Breast epithelium (tissue), 4 donors: Measurements from ENCODE around the gene ARFIP1. TPM values are rescaled to one million over a fixed set of nuclear protein-coding genes. Genes with fewer than 3 reads are reported as not detected.
"Not testable (repeated sequence)": the region's sequence is repeated elsewhere in the genome, so short reads cannot be mapped to it uniquely, and the experiment has no call there.

Source experiments
- DNase-seq, 2 donors: peaks; one replicate each; pipeline ENCODE4 v3.0.0-alpha.2; 2019; ENCODE audit warnings: low spot score in 2 of 2
- H3K27ac ChIP-seq, 2 donors: fragments of 200-600 bp; sonication (generic) in 1 of 2; one replicate each; pipeline ENCODE4 v1.5.1; 2016 to 2019; ENCODE audit warnings: mild to moderate bottlenecking in 1 of 2
- H3K27me3 ChIP-seq, 2 donors: fragments of 200-600 bp; sonication (generic) in 1 of 2; one replicate each; pipeline versions ENCODE4 v1.5.1 to v1.6.0; 2017 to 2019; ENCODE audit warnings: control low read depth in 1 of 2, mild to moderate bottlenecking in 1 of 2
- H3K36me3 ChIP-seq: fragments of 200-600 bp; one replicate; pipeline ENCODE4 v1.5.1; 2019
- H3K4me1 ChIP-seq, 2 donors: fragments of 200-600 bp; sonication (generic); one replicate each; pipeline ENCODE4 v1.5.1; 2016 to 2019; ENCODE audit warnings: control low read depth in 1 of 2
- H3K4me3 ChIP-seq, 3 donors: fragments of 200-600 bp; sonication (generic); 1 replicate in 2 of 3; 2 replicates in 1 of 3; pipeline ENCODE4 v1.5.1; 2016 to 2019; ENCODE audit warnings: mild to moderate bottlenecking in 3 of 3, moderate library complexity in 2 of 3
- H3K9me3 ChIP-seq, 2 donors: fragments of 200-600 bp; sonication (generic) in 1 of 2; one replicate each; pipeline ENCODE4 v1.5.1; 2016 to 2019; ENCODE audit warnings: control low read depth in 1 of 2
- CTCF ChIP-seq, 3 donors: fragments of 450-650 bp; IDR thresholded peaks; one replicate each; pipeline ENCODE4 v1.5.1; 2016 to 2017; ENCODE audit warnings: antibody characterized with exemption in 3 of 3, mild to moderate bottlenecking in 3 of 3, moderate library complexity in 3 of 3
- POLR2A ChIP-seq: fragments of 450-650 bp; IDR thresholded peaks from one replicate; pipeline ENCODE4 v1.6.1; 2016; ENCODE audit warnings: antibody characterized with exemption, mild to moderate bottlenecking, moderate library complexity
- POLR2AphosphoS5 ChIP-seq, 3 donors: sonication (generic); formaldehyde crosslinking; IDR thresholded peaks; one replicate each; pipeline ENCODE4 v1.6.1; 2017; ENCODE audit warnings: antibody characterized with exemption in 3 of 3
- intact Hi-C: fragments of 100-400 bp; cut with DNase I; formaldehyde crosslinking; loops from one replicate; pipeline ENCODE4 v1.15.1; 2023; ENCODE audit warnings: low total_unique reads
- total RNA-seq, 3 donors: library from RNA; depleted of rRNA; stranded (reverse); fragments of >200 nt; gene quantifications; one replicate each; pipeline ENCODE4 v1.1.0, GENCODE V29; 2016

The ARFIP1 gene
- total RNA-seq, 3 donors from 2014 or later: 25.3 to 54.9 (median 39.0) TPM

GRCh38 chr4:152887981-152888380 lies 108.2 kb downstream of the ARFIP1 start:
- intact Hi-C loops: loop anchor here (5.0 kb wide), 1 partner anchor 519 kb away; no protein-coding TSS in a partner anchor
- Histone ChIP-seq H3K4me3 (no peak overlapping the region), H3K27ac (no peak overlapping the region), H3K9me3 (no peaks in the 10 kb centered on the region), H3K36me3 (no peaks in the 10 kb centered on the region), H3K4me1 (no peaks in the 10 kb centered on the region), H3K27me3 (no peaks in the 10 kb centered on the region)
- no peak for DNase-seq
- no peak for TF ChIP-seq POLR2A
- no peak for TF ChIP-seq CTCF (IDR thresholded peaks at IDR 0.05)
- TF ChIP-seq POLR2AphosphoS5 (IDR thresholded peaks at IDR 0.05): no peak

- H3K9me3 ChIP-seq: no peaks in the 10 kb centered on the region
These were observed 113.2 kb downstream of the ARFIP1 start for GRCh38 chr4:152892974-152893373.

GRCh38 chr4:152894673-152895072 lies 114.9 kb downstream of the ARFIP1 start:
- H3K9me3 ChIP-seq: no peaks in the 10 kb centered on the region
- intact Hi-C loops: no loop called here
- H3K4me1 ChIP-seq: no peaks in the 10 kb centered on the region
- no peaks in the 10 kb centered on the region for H3K27me3 ChIP-seq
- no peak for DNase-seq
- no peak for TF ChIP-seq POLR2A
- TF ChIP-seq CTCF (IDR thresholded peaks at IDR 0.05): no peak
- TF ChIP-seq POLR2AphosphoS5 (IDR thresholded peaks at IDR 0.05): no peak
- H3K36me3 ChIP-seq: no peaks in the 10 kb centered on the region
- no peak overlapping the region for H3K4me3 ChIP-seq
- no peak overlapping the region for H3K27ac ChIP-seq

More at GRCh38 chr4:152892974-152893373, 113.2 kb downstream of the ARFIP1 start:
- no peaks in the 10 kb centered on the region for H3K27me3 ChIP-seq
- no peaks in the 10 kb centered on the region for H3K4me1 ChIP-seq
- no peaks in the 10 kb centered on the region for H3K36me3 ChIP-seq
- intact Hi-C loops: no loop called here
- no peak overlapping the region for H3K4me3 ChIP-seq
- TF ChIP-seq POLR2AphosphoS5 (IDR thresholded peaks at IDR 0.05) (no peak), POLR2A (no peak), CTCF (IDR thresholded peaks at IDR 0.05) (no peak)
- no peak for DNase-seq
- H3K27ac ChIP-seq: no peak overlapping the region

- H3K27me3 ChIP-seq: no peaks in the 10 kb centered on the region
- intact Hi-C loops: no loop called here
- H3K4me3 ChIP-seq: no peak overlapping the region
These were observed 117.1 kb downstream of the ARFIP1 start for GRCh38 chr4:152896811-152897210.

GRCh38 chr4:152898133-152898532 lies 118.4 kb downstream of the ARFIP1 start:
- H3K36me3 ChIP-seq, H3K27me3 ChIP-seq, H3K27ac ChIP-seq, H3K9me3 ChIP-seq, H3K4me1 ChIP-seq, intact Hi-C loops, DNase-seq, H3K4me3 ChIP-seq: not testable (repeated sequence)

More at GRCh38 chr4:152896811-152897210, 117.1 kb downstream of the ARFIP1 start:
- no peaks in the 10 kb centered on the region for H3K36me3 ChIP-seq
- no peak for DNase-seq
- H3K4me1 ChIP-seq: no peaks in the 10 kb centered on the region
- no peak overlapping the region for H3K27ac ChIP-seq
- TF ChIP-seq CTCF (IDR thresholded peaks at IDR 0.05) (no peak), POLR2AphosphoS5 (IDR thresholded peaks at IDR 0.05) (no peak), POLR2A (no peak)
- H3K9me3 ChIP-seq: no peaks in the 10 kb centered on the region

- H3K4me3 ChIP-seq: no peak overlapping the region
- no peak for DNase-seq
- no peaks in the 10 kb centered on the region for H3K27me3 ChIP-seq
- TF ChIP-seq POLR2A (no peak), POLR2AphosphoS5 (IDR thresholded peaks at IDR 0.05) (no peak), CTCF (IDR thresholded peaks at IDR 0.05) (no peak)
- no peaks in the 10 kb centered on the region for H3K9me3 ChIP-seq
- H3K4me1 ChIP-seq: no peaks in the 10 kb centered on the region
- no peaks in the 10 kb centered on the region for H3K36me3 ChIP-seq
- H3K27ac ChIP-seq: no peak overlapping the region
- intact Hi-C loops: no loop called here
These were observed 118.9 kb downstream of the ARFIP1 start for GRCh38 chr4:152898606-152899005.
